Keratinocyte (primary cell): ENCODE data around the gene LRBA. TPM values are rescaled to one million over a fixed set of nuclear protein-coding genes. Genes with fewer than 3 reads are reported as not detected.

Experiments used
- DNase-seq: peaks from one replicate; pipeline ENCODE4 v3.0.0-alpha.2; 2011; ENCODE audit warnings: low read depth, missing footprints, low spot score
- FAIRE-seq: peaks from 2 replicates; lab custom pipeline; 2011; peaks lifted over from hg19 to GRCh38; lab: Jason Lieb, UNC
- H2AFZ ChIP-seq: 2 replicates; pipeline ENCODE4 v1.6.0; 2012; ENCODE audit warnings: low read length, control low read depth, inconsistent platforms; ENCODE audit not compliant: control insufficient read depth
- H3K27ac ChIP-seq: 2 replicates; pipeline ENCODE4 v1.5.1; 2011; ENCODE audit warnings: low read length; ENCODE audit not compliant: control insufficient read depth, insufficient read depth
- H3K27me3 ChIP-seq: 3 replicates; pipeline ENCODE4 v1.6.0; 2011; ENCODE audit warnings: low read length; ENCODE audit not compliant: control insufficient read depth, insufficient read depth; ENCODE audit errors: extremely low read depth
- H3K36me3 ChIP-seq, 2 experiments: 2 replicates in 1 of 2; 3 replicates in 1 of 2; pipeline ENCODE4 v1.5.1; 2011; ENCODE audit warnings: low read length in 2 of 2, mild to moderate bottlenecking in 1 of 2; ENCODE audit not compliant: control insufficient read depth in 2 of 2, insufficient read depth in 2 of 2; ENCODE audit errors: extremely low read depth in 1 of 2
- H3K4me1 ChIP-seq: 3 replicates; pipeline ENCODE4 v1.5.1; 2011; ENCODE audit warnings: low read length; ENCODE audit not compliant: control insufficient read depth, insufficient read depth; ENCODE audit errors: extremely low read depth
- H3K4me2 ChIP-seq: 3 replicates; pipeline ENCODE4 v1.6.0; 2011; ENCODE audit warnings: low read depth, low read length; ENCODE audit not compliant: control insufficient read depth, insufficient read depth; ENCODE audit errors: extremely low read depth
- H3K4me3 ChIP-seq, 3 experiments: fragments of 200-600 bp in 1 of 3; sonication (generic) in 1 of 3; 2 replicates in 2 of 3; 3 replicates in 1 of 3; pipeline ENCODE4 v1.5.1; 2011 to 2016; ENCODE audit warnings: low read length in 3 of 3, mild to moderate bottlenecking in 3 of 3, control low read depth in 2 of 3, inconsistent platforms in 1 of 3, low read depth in 1 of 3, mixed read lengths in 1 of 3, mixed run types in 1 of 3, moderate library complexity in 1 of 3; ENCODE audit not compliant: control insufficient read depth in 2 of 3, insufficient read depth in 2 of 3; ENCODE audit errors: extremely low read depth in 1 of 3
- H3K79me2 ChIP-seq: 2 replicates; pipeline ENCODE4 v1.6.0; 2012; ENCODE audit warnings: low read length; ENCODE audit not compliant: control insufficient read depth, insufficient read depth
- H3K9ac ChIP-seq: 3 replicates; pipeline ENCODE4 v1.6.0; 2011; ENCODE audit warnings: low read length; ENCODE audit not compliant: control insufficient read depth, insufficient read depth; ENCODE audit errors: extremely low read depth
- H3K9me1 ChIP-seq: 3 replicates; pipeline ENCODE4 v1.6.0; 2011; ENCODE audit warnings: low read length; ENCODE audit not compliant: control insufficient read depth, insufficient read depth; ENCODE audit errors: extremely low read depth
- H3K9me3 ChIP-seq: 2 replicates; pipeline ENCODE4 v1.5.1; 2012; ENCODE audit warnings: low read depth, low read length; ENCODE audit not compliant: control insufficient read depth
- H4K20me1 ChIP-seq: 3 replicates; pipeline ENCODE4 v1.6.0; 2011; ENCODE audit warnings: low read length; ENCODE audit not compliant: control insufficient read depth, insufficient read depth; ENCODE audit errors: extremely low read depth
- CTCF ChIP-seq, 3 experiments: IDR thresholded peaks in 1 of 3; conservative IDR thresholded peaks in 1 of 3; optimal IDR thresholded peaks in 1 of 3; 2 replicates in 2 of 3; 3 replicates in 1 of 3; pipeline versions ENCODE3 to v1.5.1; 2011; ENCODE audit warnings: low read length in 3 of 3, mild to moderate bottlenecking in 3 of 3, moderate library complexity in 2 of 3, control low read depth in 1 of 3, inconsistent platforms in 1 of 3; ENCODE audit not compliant: insufficient read depth in 2 of 3; ENCODE audit errors: extremely low read depth in 1 of 3
- EZH2 ChIP-seq: IDR thresholded peaks from one replicate; pipeline ENCODE4 v1.6.1; 2012; ENCODE audit warnings: inconsistent platforms, mild to moderate bottlenecking, low read length, moderate library complexity
- dilution Hi-C: fragments of 300-500 bp; cut with MboI; formaldehyde crosslinking; loops from one replicate; pipeline ENCODE4 v1.7.0; 2020; ENCODE audit warnings: low sequenced_read_pairs; ENCODE audit not compliant: extremely low pct_ligation_motif_present
- polyA plus RNA-seq, 5 experiments: library from polyadenylated mRNA; depleted of rRNA in 3 of 5; stranded (reverse) in 3 of 5; stranded (forward) in 1 of 5; unstranded in 1 of 5; fragments of >200 nt; gene quantifications; 1 replicate in 1 of 5; 2 replicates in 3 of 5; 3 replicates in 1 of 5; pipeline versions ENCODE4 v1.2.1 to v1.2.3, GENCODE V29; 2011 to 2012; ENCODE audit warnings: missing spikeins in 2 of 5, low read depth in 1 of 5, low replicate concordance in 1 of 5

The LRBA gene
- polyA plus RNA-seq, 1 donor (not counting 4 experiments of a cell fraction or from before 2014, with no cell fraction given) = 35.6 TPM

- TF ChIP-seq CTCF (optimal IDR thresholded peaks at IDR 0.05 in 1 of 3, IDR thresholded peaks at IDR 0.05 in 1 of 3, conservative IDR thresholded peaks at IDR 0.05 in 1 of 3; ENCODE audit: extremely low read depth in 1 of 3, insufficient read depth in 2 of 3, low read length in 3 of 3) = no peak
- no peak for TF ChIP-seq EZH2
- H3K4me3 ChIP-seq = no peak overlapping the region
- FAIRE-seq (no peak), DNase-seq (no peak)
- H3K79me2 ChIP-seq = no peaks in the 10 kb centered on the region
- no peaks in the 10 kb centered on the region for H3K9me1 ChIP-seq
- H3K36me3 ChIP-seq = no peaks in the 10 kb centered on the region
- no peak overlapping the region for H3K27ac ChIP-seq
- H3K9me3 ChIP-seq = no peaks in the 10 kb centered on the region
- no peak overlapping the region for H3K9ac ChIP-seq
- dilution Hi-C loops = no loop called here
- H3K4me1 ChIP-seq = peaks cover 5% of the 10 kb centered on the region
- no peak overlapping the region for H3K4me2 ChIP-seq
- H2AFZ ChIP-seq = no peak overlapping the region
- no peaks in the 10 kb centered on the region for H4K20me1 ChIP-seq
- H3K27me3 ChIP-seq = no peaks in the 10 kb centered on the region
These were observed 633.5 kb downstream of the LRBA start for GRCh38 chr4:150381609-150382008.

- dilution Hi-C loops = no loop called here
These were observed 634.0 kb downstream of the LRBA start for GRCh38 chr4:150381036-150381435.

More at GRCh38 chr4:150381036-150381435, 634.0 kb downstream of the LRBA start:
- Histone ChIP-seq H2AFZ (no peak overlapping the region), H3K4me1 (peaks cover 5% of the 10 kb centered on the region), H3K27me3 (no peaks in the 10 kb centered on the region), H3K9me3 (no peaks in the 10 kb centered on the region), H3K79me2 (no peaks in the 10 kb centered on the region), H3K9me1 (no peaks in the 10 kb centered on the region), H3K4me3 (no peak overlapping the region), H3K27ac (no peak overlapping the region), H3K9ac (no peak overlapping the region), H3K36me3 (no peaks in the 10 kb centered on the region), H4K20me1 (no peaks in the 10 kb centered on the region), H3K4me2 (no peak overlapping the region)
- FAIRE-seq (no peak), DNase-seq (no peak)
- no peak for TF ChIP-seq EZH2
- TF ChIP-seq CTCF (optimal IDR thresholded peaks at IDR 0.05 in 1 of 3, IDR thresholded peaks at IDR 0.05 in 1 of 3, conservative IDR thresholded peaks at IDR 0.05 in 1 of 3; ENCODE audit: extremely low read depth in 1 of 3, insufficient read depth in 2 of 3, low read length in 3 of 3) = no peak
